H1 (cell line): ENCODE results near the gene PKD2. TPM values are rescaled to one million over a fixed set of nuclear protein-coding genes. Genes with fewer than 3 reads are reported as not detected.

ENCODE experiments used
- CTCF ChIA-PET: fragments of 300-600 bp; sonication (Branson Sonifier 250); formaldehyde crosslinking; loops from one replicate; lab custom pipeline; 2021; ENCODE audit not compliant: partially characterized antibody; lab: Charles Lee
- POLR2A ChIA-PET: fragments of 300-600 bp; sonication (Branson Sonifier 250); formaldehyde crosslinking; loops from one replicate; lab custom pipeline; 2021; ENCODE audit warnings: inconsistent platforms; ENCODE audit not compliant: partially characterized antibody; lab: Charles Lee
- DNase-seq, 2 experiments: peaks; one replicate each; pipeline versions ENCODE4 v3.0.0 to v3.0.0-alpha.2; 2010 to 2022; ENCODE audit warnings: low spot score in 2 of 2, low read depth in 1 of 2, mixed read lengths in 1 of 2
- FAIRE-seq: peaks from 2 replicates; lab custom pipeline; 2011; peaks lifted over from hg19 to GRCh38; lab: Jason Lieb, UNC
- H2AFZ ChIP-seq: 2 replicates; pipeline ENCODE4 v1.8.1; 2012; ENCODE audit warnings: low read length, inconsistent platforms
- H2AK5ac ChIP-seq: 2 replicates; pipeline ENCODE4 v1.6.1; 2013; ENCODE audit warnings: low read depth, low read length
- H2BK120ac ChIP-seq: replicated peaks from 2 replicates; pipeline ENCODE3; 2013; ENCODE audit warnings: low read depth, low read length, inconsistent platforms
- H2BK12ac ChIP-seq: 2 replicates; pipeline ENCODE4 v1.6.1; 2013; ENCODE audit warnings: low read depth, low read length
- H2BK15ac ChIP-seq: 2 replicates; pipeline ENCODE4 v1.6.1; 2013; ENCODE audit warnings: low read length
- H2BK20ac ChIP-seq: 2 replicates; pipeline ENCODE4 v1.6.1; 2013; ENCODE audit warnings: low read length
- H2BK5ac ChIP-seq: 2 replicates; pipeline ENCODE4 v1.6.1; 2013; ENCODE audit warnings: low read depth, low read length
- H3K14ac ChIP-seq: 2 replicates; pipeline ENCODE4 v1.6.1; 2013; ENCODE audit warnings: inconsistent platforms; ENCODE audit not compliant: insufficient read length
- H3K18ac ChIP-seq: 2 replicates; pipeline ENCODE4 v1.6.1; 2013; ENCODE audit warnings: low read length; ENCODE audit errors: extremely low read depth
- H3K23ac ChIP-seq: 2 replicates; pipeline ENCODE4 v1.6.1; 2013; ENCODE audit warnings: inconsistent platforms; ENCODE audit not compliant: insufficient read length
- H3K23me2 ChIP-seq: 2 replicates; pipeline ENCODE4 v1.6.1; 2013; ENCODE audit warnings: low read depth, low read length
- H3K27ac ChIP-seq: 2 replicates; pipeline ENCODE4 v1.6.1; 2011; ENCODE audit warnings: low read depth, low read length, inconsistent platforms
- H3K27me3 ChIP-seq, 4 experiments: replicated peaks in 1 of 4; 1 replicate in 1 of 4; 2 replicates in 3 of 4; pipeline versions ENCODE4 v1.6.1 to v1.8.1; 2011 to 2013; ENCODE audit warnings: low read length in 3 of 4, mild to moderate bottlenecking in 3 of 4, inconsistent platforms in 2 of 4, mixed read lengths in 2 of 4, moderate library complexity in 1 of 4; ENCODE audit not compliant: control insufficient read depth in 3 of 4, insufficient read depth in 3 of 4; ENCODE audit errors: extremely low read depth in 1 of 4
- H3K36me3 ChIP-seq, 4 experiments: 2 replicates each; pipeline versions ENCODE4 v1.6.1 to v1.8.1; 2011 to 2013; ENCODE audit warnings: mild to moderate bottlenecking in 4 of 4, low read length in 3 of 4, moderate library complexity in 2 of 4, control low read depth in 1 of 4, inconsistent platforms in 1 of 4; ENCODE audit not compliant: insufficient read depth in 4 of 4, control insufficient read depth in 2 of 4
- H3K4ac ChIP-seq: replicated peaks from 2 replicates; pipeline ENCODE3; 2013; ENCODE audit warnings: low read length, low read depth, mixed read lengths, inconsistent platforms; ENCODE audit not compliant: insufficient read length
- H3K4me1 ChIP-seq, 4 experiments: replicated peaks in 1 of 4; 1 replicate in 1 of 4; 2 replicates in 3 of 4; pipeline versions ENCODE4 v1.6.1 to v1.8.1; 2011 to 2013; ENCODE audit warnings: low read length in 3 of 4, inconsistent platforms in 2 of 4, mixed read lengths in 1 of 4; ENCODE audit not compliant: insufficient read depth in 4 of 4, control insufficient read depth in 3 of 4
- H3K4me2 ChIP-seq, 2 experiments: 2 replicates each; pipeline versions ENCODE4 v1.6.1 to v1.8.1; 2011 to 2013; ENCODE audit warnings: low read depth in 2 of 2, low read length in 2 of 2, control low read depth in 1 of 2, inconsistent platforms in 1 of 2, mild to moderate bottlenecking in 1 of 2; ENCODE audit not compliant: insufficient read depth in 1 of 2
- H3K4me3 ChIP-seq, 4 experiments: fragments of 200-600, 300-600 bp in 1 of 4; sonication (generic), shearing (Covaris generic), sonication (Bioruptor Twin) in 1 of 4; 2 replicates each; pipeline versions ENCODE4 v1.5.1 to v1.8.1; 2011 to 2016; ENCODE audit warnings: low read length in 4 of 4, low read depth in 3 of 4, control low read depth in 2 of 4, inconsistent platforms in 2 of 4, mild to moderate bottlenecking in 2 of 4, mixed read lengths in 1 of 4, moderate library complexity in 1 of 4; ENCODE audit not compliant: insufficient read depth in 2 of 4; ENCODE audit errors: extremely low read depth in 1 of 4
- H3K56ac ChIP-seq: replicated peaks from 2 replicates; pipeline ENCODE3; 2013; ENCODE audit warnings: low read depth, mild to moderate bottlenecking, mixed read lengths, low read length, inconsistent platforms; ENCODE audit not compliant: insufficient read length
- H3K79me1 ChIP-seq: 2 replicates; pipeline ENCODE4 v1.6.1; 2013; ENCODE audit warnings: low read depth, low read length, control low read depth
- H3K79me2 ChIP-seq, 2 experiments: 2 replicates each; pipeline versions ENCODE4 v1.6.1 to v1.8.1; 2012 to 2013; ENCODE audit warnings: low read length in 2 of 2, mild to moderate bottlenecking in 2 of 2, inconsistent platforms in 1 of 2; ENCODE audit not compliant: insufficient read depth in 2 of 2, control insufficient read depth in 1 of 2
- H3K9ac ChIP-seq, 4 experiments: replicated peaks in 1 of 4; 1 replicate in 1 of 4; 2 replicates in 3 of 4; pipeline versions ENCODE4 v1.6.1 to v1.8.1; 2011 to 2013; ENCODE audit warnings: low read depth in 3 of 4, low read length in 3 of 4, control low read depth in 2 of 4, mild to moderate bottlenecking in 2 of 4, moderate library complexity in 2 of 4, inconsistent platforms in 1 of 4; ENCODE audit errors: extremely low read depth in 1 of 4
- H3K9me3 ChIP-seq, 2 experiments: 2 replicates each; pipeline versions ENCODE4 v1.6.1 to v1.8.1; 2012 to 2013; ENCODE audit warnings: mild to moderate bottlenecking in 2 of 2, moderate library complexity in 2 of 2, control low read depth in 1 of 2, inconsistent platforms in 1 of 2, low read depth in 1 of 2, low read length in 1 of 2, mixed read lengths in 1 of 2; ENCODE audit not compliant: insufficient read depth in 2 of 2
- H4K20me1 ChIP-seq, 2 experiments: replicated peaks in 1 of 2; 2 replicates each; pipeline versions ENCODE3 to v1.8.1; 2011 to 2013; ENCODE audit warnings: inconsistent platforms in 2 of 2, low read length in 2 of 2, mild to moderate bottlenecking in 1 of 2; ENCODE audit not compliant: insufficient read depth in 2 of 2, control insufficient read depth in 1 of 2
- H4K5ac ChIP-seq: 2 replicates; pipeline ENCODE4 v1.6.1; 2013; ENCODE audit warnings: low read length, low read depth, mixed read lengths, inconsistent platforms; ENCODE audit not compliant: insufficient read length
- H4K8ac ChIP-seq: 2 replicates; pipeline ENCODE4 v1.8.0; 2013; ENCODE audit warnings: mild to moderate bottlenecking, moderate library complexity, low read length, inconsistent platforms; ENCODE audit not compliant: insufficient read depth; ENCODE audit errors: extremely low read depth
- H4K91ac ChIP-seq: replicated peaks from 2 replicates; pipeline ENCODE3; 2013; ENCODE audit warnings: low read length, mixed read lengths, inconsistent platforms; ENCODE audit not compliant: insufficient read length
- BACH1 ChIP-seq: IDR thresholded peaks from 2 replicates; pipeline ENCODE4 v1.6.1; 2012; ENCODE audit warnings: low read length, improper control_type of control experiment
- CHD2 ChIP-seq: IDR thresholded peaks from 2 replicates; pipeline ENCODE4 v1.6.1; 2012; ENCODE audit warnings: low read length, improper control_type of control experiment
- HDAC6 ChIP-seq: IDR thresholded peaks from one replicate; pipeline ENCODE4 v1.7.1; 2012; ENCODE audit warnings: low read depth, mild to moderate bottlenecking, inconsistent platforms, low read length, moderate library complexity
- SUZ12 ChIP-seq: fragments of 200-600 bp; sonication (generic); IDR thresholded peaks from 2 replicates; pipeline ENCODE4 v1.6.1; 2012; ENCODE audit warnings: mild to moderate bottlenecking, inconsistent platforms, low read length, moderate library complexity, mixed read lengths
- WGBS, 2 experiments: shearing (Covaris generic) in 1 of 2; methylation state at CpG; one replicate each; pipeline versions ENCODE4 v1.1.6 to v1.1.7; 2013 to 2015; ENCODE audit warnings: low lambda C conversion rate in 2 of 2, mixed read lengths in 2 of 2, inconsistent platforms in 1 of 2, low coverage in 1 of 2, missing lambda C conversion rate in 1 of 2; ENCODE audit not compliant: insufficient replicate concordance in 2 of 2, insufficient coverage in 1 of 2, insufficient read length in 1 of 2; ENCODE audit errors: extremely low coverage in 1 of 2, missing lambda C conversion rate in 1 of 2; 5-methylcytosine and 5-hydroxymethylcytosine counted together
- polyA plus RNA-seq, 7 experiments: library from polyadenylated mRNA; depleted of rRNA in 3 of 7; stranded (reverse) in 5 of 7; unstranded in 2 of 7; fragments of >200 nt in 5 of 7; fragments of 200-250 nt in 2 of 7; gene quantifications; 1 replicate in 5 of 7; 2 replicates in 1 of 7; 4 replicates in 1 of 7; pipeline versions ENCODE4 v1.2.1 to v1.2.3, GENCODE V29; 2011 to 2013; ENCODE audit warnings: missing spikeins in 2 of 7, mixed read lengths in 2 of 7
- total RNA-seq: library from RNA; stranded (reverse); fragmentation: NEBNext Ultra II Directional; extraction: Animal tissue kit (Norgen Biotek cat#: 25700); gene quantifications from 2 replicates; pipeline ENCODE4 v1.2.1, GENCODE V29; 2021

PKD2 gene
- total and polyA plus RNA-seq, 2 of the 8 experiments (the other 6 are each of a cell fraction or from before 2014, with no cell fraction given) = 16.0 to 32.0 TPM

GRCh38 chr4:88098993-88099752 is 91.7 kb downstream of the PKD2 start:
- no peaks in the 10 kb centered on the region for H3K79me1 ChIP-seq
- no peak overlapping the region for H2BK120ac ChIP-seq
- no peaks in the 10 kb centered on the region for H3K9me3 ChIP-seq
- H4K20me1 ChIP-seq = no peaks in the 10 kb centered on the region
- POLR2A ChIA-PET = interaction anchor here (1.0 kb wide), 1 partner anchor 13 kb away, joined by 3 read pairs; no protein-coding TSS in a partner anchor
- H3K79me2 ChIP-seq = no peaks in the 10 kb centered on the region
- H3K27me3 ChIP-seq = peaks cover 0 to 1% (median 0%) of the 10 kb centered on the region in 4 experiments; a peak in 1 of 7 replicates
- no peaks in the 10 kb centered on the region for H3K4me1 ChIP-seq
- no peak overlapping the region for H2BK5ac ChIP-seq
- FAIRE-seq (no peak), DNase-seq (no peak)
- no peak overlapping the region for H2BK15ac ChIP-seq
- no peak overlapping the region for H4K8ac ChIP-seq
- no peak overlapping the region for H3K27ac ChIP-seq
- H3K23ac ChIP-seq = no peak overlapping the region
- H3K56ac ChIP-seq = no peak overlapping the region
- no peak overlapping the region for H3K14ac ChIP-seq
- H2BK20ac ChIP-seq = no peak overlapping the region
- no peaks in the 10 kb centered on the region for H3K23me2 ChIP-seq
- CTCF ChIA-PET = interaction anchor here (0.5 to 2.4 kb wide), 4 partner anchors 10 to 451 kb away, joined by 3 to 7 read pairs (median 3); no protein-coding TSS in a partner anchor
- no peak overlapping the region for H4K5ac ChIP-seq
- H3K36me3 ChIP-seq = no peaks in the 10 kb centered on the region
- H2AK5ac ChIP-seq = no peak overlapping the region
- no peak overlapping the region for H3K4me3 ChIP-seq
- no peak overlapping the region for H2BK12ac ChIP-seq
- no peak for TF ChIP-seq SUZ12
- no peak for TF ChIP-seq BACH1
- TF ChIP-seq CHD2 = no peak
- no peak for TF ChIP-seq HDAC6
- H3K9ac ChIP-seq = no peak overlapping the region
- H4K91ac ChIP-seq = no peak overlapping the region
- no peak overlapping the region for H2AFZ ChIP-seq
- no peak overlapping the region for H3K18ac ChIP-seq
- no peak overlapping the region for H3K4ac ChIP-seq
- 89% methylated on average over 4 of the region's 4 CpGs; no CpG with 5 or more reads in 1 of the 2 experiments for WGBS, 2 experiments
- no peak overlapping the region for H3K4me2 ChIP-seq
